NB4 (cell line): ENCODE results near the gene SLC38A11.

Experiments used
- DNase-seq: peaks from one replicate; pipeline ENCODE4 v3.0.0; 2010; ENCODE audit warnings: low read depth
- H3K4me3 ChIP-seq: one replicate; pipeline ENCODE4 v1.5.1; 2011; ENCODE audit warnings: mild to moderate bottlenecking, low read depth, low read length, moderate library complexity
- MYC ChIP-seq: IDR thresholded peaks from 2 replicates; pipeline ENCODE4 v1.6.1; 2011; ENCODE audit warnings: low read depth, low read length
- POLR2A ChIP-seq: IDR thresholded peaks from 2 replicates; pipeline ENCODE4 v1.6.1; 2011; ENCODE audit warnings: mild to moderate bottlenecking; ENCODE audit not compliant: insufficient read length; ENCODE audit errors: extremely low read depth
- TF ChIP-seq, protein P1 (sequence below): IDR thresholded peaks from 2 replicates; pipeline ENCODE4 v1.6.1; 2011; ENCODE audit warnings: low read depth, low read length
- TF ChIP-seq, protein P2 (sequence below): IDR thresholded peaks from one replicate; pipeline ENCODE4 v1.5.1; 2012; ENCODE audit warnings: low read depth, low read length

SLC38A11 gene

DNA sequence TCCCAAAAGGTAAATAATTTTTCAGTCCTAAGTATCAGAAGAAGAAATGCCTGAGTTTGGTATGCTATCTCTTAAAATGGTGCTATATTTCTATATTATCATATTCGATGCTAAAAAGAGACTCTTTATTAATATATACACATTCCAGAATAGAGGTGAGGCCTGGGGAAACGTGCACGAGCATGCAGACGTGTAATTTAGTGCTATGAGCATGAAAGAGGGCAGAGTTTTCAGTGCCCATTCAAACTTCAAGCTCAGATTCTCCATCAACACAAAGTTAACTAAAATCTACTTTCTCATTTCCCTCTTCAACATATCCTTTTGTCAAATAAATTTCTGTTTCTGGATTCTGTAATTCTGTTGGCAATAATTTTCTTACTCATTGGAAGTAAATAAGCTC, 108.0 kb downstream of the SLC38A11 start:
- DNase-seq: no peak
- no peak overlapping the region for H3K4me3 ChIP-seq
- TF ChIP-seq POLR2A: no peak
- TF ChIP-seq MYC: no peak
- TF ChIP-seq, protein P1, sequence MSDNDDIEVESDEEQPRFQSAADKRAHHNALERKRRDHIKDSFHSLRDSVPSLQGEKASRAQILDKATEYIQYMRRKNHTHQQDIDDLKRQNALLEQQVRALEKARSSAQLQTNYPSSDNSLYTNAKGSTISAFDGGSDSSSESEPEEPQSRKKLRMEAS: no peak

DNA sequence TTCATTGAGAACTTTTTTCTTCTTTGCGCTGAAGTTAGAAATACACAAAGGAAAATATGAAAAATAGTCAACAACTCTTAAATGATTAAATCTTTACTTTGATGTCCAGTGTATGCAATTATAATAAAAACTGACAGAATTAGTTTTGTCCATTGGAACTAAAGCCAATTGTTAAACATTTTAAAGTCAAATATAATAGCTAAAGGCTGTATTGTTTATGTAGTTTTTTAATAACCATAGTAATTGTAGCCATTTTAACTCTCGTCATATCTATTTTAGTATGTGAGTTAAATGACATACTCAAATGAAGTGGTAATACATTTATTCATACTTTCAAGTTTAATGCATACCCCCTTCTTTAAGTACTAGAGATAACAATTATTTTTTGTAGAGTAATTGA, 109.0 kb downstream of the SLC38A11 start:
- no peak overlapping the region for H3K4me3 ChIP-seq
- no peak for DNase-seq
- TF ChIP-seq, protein P2, sequence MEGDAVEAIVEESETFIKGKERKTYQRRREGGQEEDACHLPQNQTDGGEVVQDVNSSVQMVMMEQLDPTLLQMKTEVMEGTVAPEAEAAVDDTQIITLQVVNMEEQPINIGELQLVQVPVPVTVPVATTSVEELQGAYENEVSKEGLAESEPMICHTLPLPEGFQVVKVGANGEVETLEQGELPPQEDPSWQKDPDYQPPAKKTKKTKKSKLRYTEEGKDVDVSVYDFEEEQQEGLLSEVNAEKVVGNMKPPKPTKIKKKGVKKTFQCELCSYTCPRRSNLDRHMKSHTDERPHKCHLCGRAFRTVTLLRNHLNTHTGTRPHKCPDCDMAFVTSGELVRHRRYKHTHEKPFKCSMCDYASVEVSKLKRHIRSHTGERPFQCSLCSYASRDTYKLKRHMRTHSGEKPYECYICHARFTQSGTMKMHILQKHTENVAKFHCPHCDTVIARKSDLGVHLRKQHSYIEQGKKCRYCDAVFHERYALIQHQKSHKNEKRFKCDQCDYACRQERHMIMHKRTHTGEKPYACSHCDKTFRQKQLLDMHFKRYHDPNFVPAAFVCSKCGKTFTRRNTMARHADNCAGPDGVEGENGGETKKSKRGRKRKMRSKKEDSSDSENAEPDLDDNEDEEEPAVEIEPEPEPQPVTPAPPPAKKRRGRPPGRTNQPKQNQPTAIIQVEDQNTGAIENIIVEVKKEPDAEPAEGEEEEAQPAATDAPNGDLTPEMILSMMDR: no peak
- no peak for TF ChIP-seq POLR2A
- TF ChIP-seq, protein P1: no peak
- no peak for TF ChIP-seq MYC
